Type B pancreatic cell (in vitro differentiated cells): ENCODE measurements around the gene SECISBP2. TPM values are rescaled to one million over a fixed set of nuclear protein-coding genes. Genes with fewer than 3 reads are reported as not detected.
"Not testable (repeated sequence)": the region's sequence is repeated elsewhere in the genome, so short reads cannot be mapped to it uniquely, and the experiment has no call there.

Source experiments
- DNase-seq: peaks from one replicate; pipeline ENCODE4 v3.0.0; 2021; ENCODE audit warnings: mixed read lengths; ENCODE audit not compliant: unreplicated experiment; ENCODE audit errors: extremely low spot score
- H3K27ac Mint-ChIP-seq: 2 replicates; pipeline ENCODE4 v1.8.0; 2021; ENCODE audit warnings: mild to moderate bottlenecking, mixed read lengths
- H3K27me3 Mint-ChIP-seq: 2 replicates; pipeline ENCODE4 v1.8.0; 2021; ENCODE audit warnings: mixed read lengths
- H3K36me3 Mint-ChIP-seq: 2 replicates; pipeline ENCODE4 v1.8.0; 2021; ENCODE audit warnings: mixed read lengths
- H3K4me1 Mint-ChIP-seq: one replicate; pipeline ENCODE4 v1.8.0; 2021; ENCODE audit warnings: mixed read lengths; ENCODE audit not compliant: unreplicated experiment
- H3K4me3 Mint-ChIP-seq: 2 replicates; pipeline ENCODE4 v1.8.0; 2021; ENCODE audit warnings: mild to moderate bottlenecking, mixed read lengths
- H3K9me3 Mint-ChIP-seq: 2 replicates; pipeline ENCODE4 v1.8.0; 2021; ENCODE audit warnings: mixed read lengths
- CTCF ChIP-seq: fragments of 200-600 bp; sonication (generic); conservative IDR thresholded peaks from 2 replicates; pipeline ENCODE4 v1.5.0; 2021; ENCODE audit warnings: antibody characterized with exemption, mild to moderate bottlenecking
- total RNA-seq: library from RNA; stranded (reverse); gene quantifications from 2 replicates; pipeline ENCODE4 v1.2.1, GENCODE V29; 2021; ENCODE audit warnings: low replicate concordance

Gene SECISBP2
- total RNA-seq, 1 donor from 2014 or later, result 49.6 TPM

GRCh38 chr9:89329917-89330316, 11.6 kb downstream of the SECISBP2 start:
- no peak for DNase-seq
- Mint-ChIP-seq H3K4me3 (no peak overlapping the region), H3K4me1 (peaks cover 10% of the 10 kb centered on the region), H3K36me3 (peaks cover 32% of the 10 kb centered on the region), H3K27me3 (no peaks in the 10 kb centered on the region), H3K9me3 (peaks cover 4% of the 10 kb centered on the region), H3K27ac (no peak overlapping the region)
- no peak for TF ChIP-seq CTCF

- Mint-ChIP-seq H3K4me1 (peaks cover 10% of the 10 kb centered on the region), H3K36me3 (peaks cover 32% of the 10 kb centered on the region), H3K27me3 (no peaks in the 10 kb centered on the region), H3K4me3 (no peak overlapping the region), H3K9me3 (peaks cover 4% of the 10 kb centered on the region), H3K27ac (no peak overlapping the region)
- DNase-seq, result no peak
- TF ChIP-seq CTCF, result no peak
These were observed 12.2 kb downstream of the SECISBP2 start for GRCh38 chr9:89330513-89330912.

GRCh38 chr9:89339807-89340206, 21.5 kb downstream of the SECISBP2 start:
- no peak for TF ChIP-seq CTCF

GRCh38 chr9:89340332-89340731, 22.0 kb downstream of the SECISBP2 start:
- Mint-ChIP-seq H3K4me3 (no peak overlapping the region), H3K27me3 (no peaks in the 10 kb centered on the region), H3K27ac (no peak overlapping the region), H3K36me3 (peaks cover 71% of the 10 kb centered on the region), H3K9me3 (no peaks in the 10 kb centered on the region), H3K4me1 (no peaks in the 10 kb centered on the region)
- TF ChIP-seq CTCF, result no peak
- no peak for DNase-seq

More at GRCh38 chr9:89339807-89340206, 21.5 kb downstream of the SECISBP2 start:
- Mint-ChIP-seq H3K27me3 (no peaks in the 10 kb centered on the region), H3K27ac (no peak overlapping the region), H3K4me3 (no peak overlapping the region), H3K4me1 (no peaks in the 10 kb centered on the region), H3K36me3 (peaks cover 67% of the 10 kb centered on the region), H3K9me3 (no peaks in the 10 kb centered on the region)
- no peak for DNase-seq

- no peaks in the 10 kb centered on the region for H3K9me3 Mint-ChIP-seq
- no peak for DNase-seq
- TF ChIP-seq CTCF, result no peak
- H3K27me3 Mint-ChIP-seq, result no peaks in the 10 kb centered on the region
- H3K27ac Mint-ChIP-seq, result no peak overlapping the region
- peaks cover 80% of the 10 kb centered on the region for H3K36me3 Mint-ChIP-seq
- no peaks in the 10 kb centered on the region for H3K4me1 Mint-ChIP-seq
- no peak overlapping the region for H3K4me3 Mint-ChIP-seq
These were observed 23.9 kb downstream of the SECISBP2 start for GRCh38 chr9:89342213-89342612.

GRCh38 chr9:89342948-89343347, 24.6 kb downstream of the SECISBP2 start:
- DNase-seq, result no peak
- TF ChIP-seq CTCF, result no peak
- Mint-ChIP-seq H3K36me3 (peaks cover 76% of the 10 kb centered on the region), H3K9me3 (no peaks in the 10 kb centered on the region), H3K4me1 (no peaks in the 10 kb centered on the region), H3K27ac (no peak overlapping the region), H3K4me3 (no peak overlapping the region), H3K27me3 (no peaks in the 10 kb centered on the region)

GRCh38 chr9:89343812-89344211, 25.5 kb downstream of the SECISBP2 start:
- H3K4me1 Mint-ChIP-seq, H3K27ac Mint-ChIP-seq, DNase-seq, H3K9me3 Mint-ChIP-seq, H3K27me3 Mint-ChIP-seq, H3K4me3 Mint-ChIP-seq: not testable (repeated sequence)
- H3K36me3 Mint-ChIP-seq, result peaks cover 76% of the 10 kb centered on the region
